MG63 (cell line): ENCODE data around the gene PIP4K2C. TPM values are rescaled to one million over a fixed set of nuclear protein-coding genes. Genes with fewer than 3 reads are reported as not detected.

Experiments used
- DNase-seq: peaks from one replicate; pipeline ENCODE4 v3.0.0-alpha.2; 2020
- H3K27me3 ChIP-seq: fragments of 250-450 bp; sonication (Bioruptor Pico); 2 replicates; pipeline ENCODE4 v1.5.1; 2020; ENCODE audit warnings: mild to moderate bottlenecking, moderate library complexity
- H3K36me3 ChIP-seq: fragments of 250-450 bp; sonication (Bioruptor Pico); 2 replicates; pipeline ENCODE4 v1.5.1; 2020; ENCODE audit warnings: mild to moderate bottlenecking, moderate library complexity
- H3K4me3 ChIP-seq: fragments of 250-450 bp; sonication (Bioruptor Pico); 2 replicates; pipeline ENCODE4 v1.5.1; 2020; ENCODE audit warnings: mild to moderate bottlenecking, moderate library complexity
- H3K9me3 ChIP-seq: fragments of 250-450 bp; sonication (Bioruptor Pico); 2 replicates; pipeline ENCODE4 v1.5.1; 2020; ENCODE audit warnings: mild to moderate bottlenecking, moderate library complexity
- total RNA-seq: library from RNA; depleted of rRNA; stranded (reverse); fragments of >200 nt; shearing (Covaris generic); gene quantifications from 2 replicates; pipeline ENCODE4 v1.2.3, GENCODE V29; 2014; ENCODE audit warnings: low replicate concordance; rRNA removed

Gene PIP4K2C
- total RNA-seq, result 16.3 and 98.3 TPM in 2 replicates

DNA sequence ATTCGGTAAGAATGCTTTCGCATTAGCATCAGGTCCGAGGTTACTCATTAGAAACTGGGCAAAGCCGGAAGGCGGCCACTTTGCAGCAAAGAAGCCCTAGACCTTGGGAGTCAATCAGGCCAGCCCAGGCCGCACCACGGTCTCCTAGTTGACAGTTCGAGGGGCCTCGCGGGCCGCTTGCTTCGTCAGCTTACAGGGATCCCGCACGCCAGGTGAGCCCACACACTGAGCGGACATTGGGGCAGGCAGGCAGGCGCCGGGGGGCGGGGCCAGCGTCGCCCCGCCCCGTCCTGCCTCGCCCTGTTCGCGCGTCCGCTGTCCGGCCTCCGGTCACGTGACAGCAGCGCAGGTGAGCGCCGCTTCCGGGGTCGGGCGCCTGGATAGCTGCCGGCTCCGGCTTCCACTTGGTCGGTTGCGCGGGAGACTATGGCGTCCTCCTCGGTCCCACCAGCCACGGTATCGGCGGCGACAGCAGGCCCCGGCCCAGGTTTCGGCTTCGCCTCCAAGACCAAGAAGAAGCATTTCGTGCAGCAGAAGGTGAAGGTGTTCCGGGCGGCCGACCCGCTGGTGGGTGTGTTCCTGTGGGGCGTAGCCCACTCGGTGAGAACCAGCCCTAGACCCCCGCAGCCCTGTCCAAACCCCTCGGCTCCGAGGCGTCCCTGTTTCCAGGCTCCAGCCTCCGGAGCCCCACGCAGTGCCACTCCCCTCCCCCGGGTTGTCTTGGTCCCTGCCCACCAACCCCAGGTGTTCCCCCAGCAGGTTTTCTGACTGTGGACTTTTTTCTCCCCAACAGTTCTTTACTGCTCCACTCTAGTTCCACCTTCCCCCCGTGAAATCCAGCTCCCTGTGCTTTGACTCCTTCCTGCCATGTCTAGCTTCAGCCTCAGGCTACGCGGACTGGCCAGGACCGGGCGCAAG, at the start of gene PIP4K2C:
Gene PIP4K2C, plus strand, starts transcription at position 329 of the 918 bp plus-strand sequence. Its CDS starts 98 bp downstream, at position 427.
- no peaks in the 10 kb centered on the region for H3K9me3 ChIP-seq
- H3K36me3 ChIP-seq, result no peaks in the 10 kb centered on the region
- no peaks in the 10 kb centered on the region; the same call in 1 of the 2 replicates for H3K27me3 ChIP-seq
- DNase-seq, result peak; percentile 66
- H3K4me3 ChIP-seq, result peak within 1 kb of the TSS; percentile 80

DNA sequence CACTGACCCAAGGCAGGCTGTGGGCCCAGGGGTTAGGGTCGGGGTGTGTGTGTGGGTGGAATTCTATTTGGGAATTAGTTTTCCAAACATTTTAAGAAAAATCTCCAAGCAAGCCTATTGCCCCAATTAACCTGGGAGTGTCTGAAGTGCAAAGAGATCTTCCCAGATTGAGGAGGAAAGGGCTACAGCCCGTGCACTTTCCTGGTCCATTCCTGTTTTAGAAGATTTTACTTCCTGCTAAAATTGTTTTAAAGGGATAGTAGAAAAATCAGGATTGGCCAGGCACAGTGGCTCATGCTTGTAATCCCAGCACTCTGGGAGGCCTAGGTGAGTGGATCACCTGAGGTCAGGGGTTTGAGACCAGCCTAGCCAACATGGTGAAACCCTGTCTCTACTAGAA, 49.3 kb upstream of the PIP4K2C start:
- H3K36me3 ChIP-seq, result peaks cover 41% of the 10 kb centered on the region
- no peak for DNase-seq
- no peak overlapping the region for H3K4me3 ChIP-seq

DNA sequence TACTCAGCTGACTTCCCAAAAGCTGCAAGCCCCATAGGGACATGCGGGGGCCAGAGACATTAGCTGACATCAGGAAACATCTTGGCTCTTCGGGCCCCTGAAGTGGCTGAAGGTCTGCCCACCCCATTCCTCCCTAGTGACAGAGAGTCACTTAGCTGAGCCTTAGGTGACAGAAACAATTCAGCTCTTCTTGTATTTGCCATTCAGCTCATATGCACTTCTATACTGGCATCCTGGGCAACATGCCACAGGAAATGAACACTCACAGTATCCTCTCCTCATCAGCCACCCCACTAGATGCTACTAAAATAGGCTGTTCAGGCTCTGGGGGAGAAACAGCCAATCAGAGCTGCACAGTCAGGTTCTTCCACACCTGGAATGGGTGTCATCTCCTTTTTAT, 47.4 kb upstream of the PIP4K2C start:
- DNase-seq, result no peak
- peaks cover 40% of the 10 kb centered on the region for H3K36me3 ChIP-seq

More for the DNA sequence above, 49.3 kb upstream of the PIP4K2C start:
- H3K9me3 ChIP-seq, result no peaks in the 10 kb centered on the region
- no peaks in the 10 kb centered on the region for H3K27me3 ChIP-seq

DNA sequence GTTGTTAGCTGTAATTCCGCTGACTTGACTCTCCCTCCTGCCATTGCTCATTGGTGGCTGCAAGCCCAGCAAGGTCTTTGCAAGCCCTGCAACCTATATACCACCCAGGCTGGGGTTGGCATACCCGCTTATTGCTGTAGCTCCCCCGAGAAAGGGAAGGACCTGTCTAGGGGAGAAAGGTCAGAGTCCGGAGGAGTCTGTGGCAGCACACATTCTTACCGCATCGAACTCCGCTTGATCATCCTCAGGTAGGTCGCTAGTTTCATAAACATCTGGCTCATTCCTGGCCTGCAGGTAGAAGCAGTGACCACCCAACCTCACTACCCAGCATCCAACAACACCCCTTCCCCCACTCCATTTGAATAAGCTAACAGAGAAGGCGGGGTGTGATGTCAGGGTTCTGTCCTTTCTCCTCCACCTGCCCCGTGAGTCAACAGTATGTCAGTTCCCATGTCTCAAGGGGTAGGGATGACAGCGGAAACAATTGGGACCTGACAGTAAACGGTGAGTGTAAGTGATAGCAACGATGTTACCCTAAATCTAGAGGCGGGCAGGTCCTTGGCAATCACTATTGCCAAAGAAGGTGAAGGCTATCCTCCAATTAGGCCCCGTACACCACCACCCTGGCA, 45.1 kb upstream of the PIP4K2C start:
- Histone ChIP-seq H3K9me3 (no peaks in the 10 kb centered on the region), H3K4me3 (peak overlapping the region; percentile 91), H3K27me3 (no peaks in the 10 kb centered on the region), H3K36me3 (peaks cover 26% of the 10 kb centered on the region)
- no peak for DNase-seq

More for the DNA sequence above, 47.4 kb upstream of the PIP4K2C start:
- Histone ChIP-seq H3K9me3 (no peaks in the 10 kb centered on the region), H3K27me3 (no peaks in the 10 kb centered on the region), H3K4me3 (no peak overlapping the region)

DNA sequence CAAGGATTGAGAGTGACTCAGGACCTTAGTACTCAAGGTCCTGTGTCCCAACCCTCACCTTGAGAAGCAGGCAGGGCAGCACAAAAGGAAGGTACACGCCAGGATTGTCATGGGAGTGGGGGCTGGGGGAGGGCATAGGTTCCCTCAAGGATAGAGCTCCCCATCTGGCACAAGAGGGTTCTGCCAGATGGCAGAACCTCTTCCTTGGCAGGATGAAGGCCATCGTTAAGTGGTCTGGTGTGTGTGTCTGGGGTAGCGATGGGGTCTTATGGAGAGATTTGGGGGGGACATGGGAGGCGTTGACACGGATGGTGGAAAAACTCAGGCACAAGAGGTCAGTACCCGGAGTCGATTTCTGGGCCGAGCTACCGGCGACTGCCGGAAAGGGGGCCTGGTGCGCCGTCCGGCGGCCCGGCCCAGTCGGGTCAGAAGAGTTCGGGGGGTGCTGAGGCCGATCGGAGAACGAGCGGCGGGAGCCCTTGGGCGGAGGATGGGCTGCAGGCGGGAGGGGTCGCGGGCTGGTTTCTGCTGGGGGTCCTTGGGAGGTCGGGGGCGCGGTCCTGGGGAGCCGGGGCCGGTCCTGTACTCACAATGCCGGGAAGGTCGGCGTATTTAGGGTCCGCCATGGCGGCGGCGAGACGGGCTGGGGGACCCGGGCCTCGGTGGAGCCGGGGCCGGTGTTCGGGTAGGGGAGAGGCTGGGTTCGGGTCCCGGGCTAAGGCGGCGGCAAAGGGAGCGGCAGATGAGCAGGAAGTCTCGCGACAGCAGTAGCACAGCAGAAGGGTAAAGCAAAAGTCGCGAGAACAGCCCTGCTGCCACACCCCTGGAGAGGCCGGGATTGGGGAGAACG, 44.3 kb upstream of the PIP4K2C start, which contains the start of gene DCTN2:
Gene DCTN2, minus strand, starts transcription at position 755 of the 850 bp plus-strand sequence. Its CDS starts 129 bp downstream, at position 626.
- Histone ChIP-seq H3K36me3 (peaks cover 25% of the 10 kb centered on the region), H3K27me3 (no peaks in the 10 kb centered on the region), H3K4me3 (peak within 1 kb of the TSS; percentile 91), H3K9me3 (no peaks in the 10 kb centered on the region)
- peak; percentile 98 for DNase-seq

DNA sequence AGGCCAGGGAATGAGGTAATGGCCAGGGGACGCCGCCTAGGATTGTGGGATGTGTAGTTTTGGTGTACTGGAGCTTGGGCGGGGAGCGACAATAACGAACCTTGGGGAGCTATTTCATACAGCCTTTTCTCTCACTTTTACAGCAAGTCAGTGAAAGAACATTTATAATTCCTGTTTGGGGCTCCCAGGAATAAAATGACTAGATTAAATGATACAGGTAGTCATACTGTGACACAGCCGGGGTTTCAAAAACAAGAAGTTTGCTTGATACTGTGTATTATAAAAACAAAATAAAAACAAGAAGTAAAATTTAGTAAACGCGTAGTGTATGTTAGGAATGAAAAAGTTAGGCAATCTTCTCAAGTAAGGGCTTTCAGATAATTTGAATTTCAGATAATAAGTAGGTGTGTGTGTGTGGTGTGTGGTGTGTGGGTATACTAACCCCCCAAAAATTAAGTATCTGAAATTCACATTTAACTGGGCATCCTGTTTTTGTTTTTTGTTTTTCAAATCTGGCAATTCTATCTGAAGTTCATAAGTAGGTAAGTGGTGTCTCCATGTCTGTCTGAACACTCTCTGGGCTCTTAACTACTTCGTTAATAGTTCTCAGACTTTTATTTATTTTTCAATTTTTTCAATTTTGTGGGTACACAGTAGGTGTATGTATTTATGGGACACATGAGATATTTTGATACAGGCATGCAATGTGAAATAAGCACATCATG, 43.5 kb upstream of the PIP4K2C start:
- peak overlapping the region; percentile 91 for H3K4me3 ChIP-seq
- H3K9me3 ChIP-seq, result no peaks in the 10 kb centered on the region
- H3K27me3 ChIP-seq, result no peaks in the 10 kb centered on the region
- H3K36me3 ChIP-seq, result peaks cover 18% of the 10 kb centered on the region
- DNase-seq, result no peak

DNA sequence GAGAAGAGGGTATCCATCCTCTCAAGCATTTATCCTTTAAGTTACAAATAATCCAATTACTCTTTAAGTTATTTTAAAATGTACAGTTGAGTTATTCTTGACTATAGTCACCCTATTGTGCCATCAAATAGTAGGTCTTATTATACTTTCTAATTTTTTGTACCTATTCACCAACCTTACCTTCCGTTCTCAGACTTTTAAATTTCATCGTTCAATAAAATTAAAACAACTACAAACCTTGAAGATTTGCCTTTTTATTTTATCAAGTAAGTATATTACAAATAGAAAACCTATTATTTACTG, 43.0 kb upstream of the PIP4K2C start:
- Histone ChIP-seq H3K36me3 (peaks cover 15% of the 10 kb centered on the region), H3K9me3 (no peaks in the 10 kb centered on the region), H3K4me3 (no peak overlapping the region), H3K27me3 (no peaks in the 10 kb centered on the region)
- no peak for DNase-seq

DNA sequence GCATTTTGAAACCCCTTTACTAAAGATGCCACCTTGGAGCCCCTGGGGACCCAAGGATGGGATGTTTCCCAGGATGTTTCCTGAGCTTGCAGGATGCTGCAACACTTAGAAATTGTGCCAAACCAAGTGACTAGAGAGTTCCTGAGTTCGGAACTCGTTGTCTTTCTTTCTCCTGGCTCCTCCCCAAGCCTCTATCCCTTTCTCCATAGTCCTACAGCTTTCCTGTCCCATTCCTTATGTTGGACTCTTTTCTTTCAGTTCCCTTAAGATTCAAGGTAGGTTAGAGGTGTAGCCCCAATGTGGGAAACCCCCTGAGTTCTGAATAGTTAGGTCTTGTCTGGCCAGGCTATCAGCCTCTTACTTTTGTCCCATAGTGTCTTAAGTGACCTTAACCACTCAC, 42.5 kb upstream of the PIP4K2C start:
- H3K9me3 ChIP-seq, result no peaks in the 10 kb centered on the region
- peaks cover 14% of the 10 kb centered on the region for H3K36me3 ChIP-seq
- H3K27me3 ChIP-seq, result no peaks in the 10 kb centered on the region
- H3K4me3 ChIP-seq, result no peak overlapping the region
- no peak for DNase-seq

DNA sequence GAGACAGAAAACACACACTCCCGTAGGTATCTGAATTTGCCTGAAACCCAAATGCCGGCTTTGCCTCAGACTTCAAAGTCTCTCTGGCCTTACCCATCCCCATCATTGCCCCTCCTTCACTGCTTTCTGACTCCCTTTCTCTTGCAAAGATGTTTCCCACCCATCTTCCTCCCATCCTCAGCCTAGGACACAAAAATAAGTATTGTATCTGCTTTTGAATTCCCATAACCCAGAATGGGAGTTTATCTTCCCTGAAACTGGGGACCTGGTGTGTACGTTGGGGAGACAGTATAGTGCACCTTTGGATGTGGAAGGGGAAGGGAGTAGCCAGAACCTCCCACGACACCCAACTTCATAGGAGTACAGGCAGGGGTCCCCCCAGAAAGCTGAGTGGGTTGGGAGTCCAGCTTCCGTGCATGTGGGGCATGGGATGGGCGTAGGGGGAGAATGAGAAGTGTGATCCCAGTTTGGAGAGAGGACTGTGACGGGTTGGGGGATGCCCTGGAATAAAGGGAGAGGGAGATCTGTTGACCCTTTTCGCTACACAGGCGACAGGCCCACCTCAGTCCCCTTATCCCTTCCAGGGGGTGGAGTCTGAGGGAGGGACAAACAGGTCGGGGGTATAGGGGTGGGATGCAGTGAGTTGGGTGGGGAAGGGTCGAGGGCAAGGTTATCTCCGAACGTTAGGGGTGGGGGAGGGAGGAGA, 41.6 kb upstream of the PIP4K2C start:
- H3K27me3 ChIP-seq, result no peaks in the 10 kb centered on the region; the same call in 1 of the 2 replicates
- H3K36me3 ChIP-seq, result peaks cover 13% of the 10 kb centered on the region
- H3K9me3 ChIP-seq, result no peaks in the 10 kb centered on the region
- no peak for DNase-seq
- no peak overlapping the region for H3K4me3 ChIP-seq

DNA sequence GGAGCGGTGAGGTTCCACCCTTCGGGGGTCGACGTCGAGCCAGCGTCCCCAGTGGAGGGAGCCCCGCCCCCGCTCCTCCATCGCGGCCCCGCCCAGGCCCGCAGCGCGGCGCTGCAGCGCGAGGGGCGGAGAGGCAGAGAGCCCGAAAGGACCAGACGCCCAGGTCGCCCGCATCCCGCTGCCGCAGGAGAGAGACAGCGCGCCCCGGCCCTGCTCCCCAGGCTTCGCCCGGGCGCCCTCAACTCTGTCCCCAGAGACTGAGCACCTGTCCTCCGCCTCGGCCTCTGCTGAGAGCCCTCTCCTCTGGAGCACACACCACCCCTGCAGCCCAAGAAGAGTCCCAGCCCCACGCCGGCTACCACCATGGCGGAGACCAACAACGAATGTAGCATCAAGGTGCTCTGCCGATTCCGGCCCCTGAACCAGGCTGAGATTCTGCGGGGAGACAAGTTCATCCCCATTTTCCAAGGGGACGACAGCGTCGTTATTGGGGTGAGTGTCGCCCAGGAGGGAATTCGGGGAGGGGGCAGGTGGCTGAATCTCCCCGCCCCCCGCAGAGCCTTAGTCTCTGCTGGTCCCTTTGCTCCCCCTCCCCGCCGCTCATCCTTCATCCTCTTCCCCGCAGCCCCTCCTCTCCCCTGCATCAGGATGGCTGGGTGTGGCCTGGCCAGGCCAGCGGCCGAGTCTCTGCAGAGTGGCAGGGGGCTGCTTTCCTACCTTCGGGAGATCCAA, 40.9 kb upstream of the PIP4K2C start, which contains the start of gene KIF5A:
Gene KIF5A, plus strand, starts transcription at position 136 of the 732 bp plus-strand sequence. Its CDS starts 228 bp downstream, at position 364.
- DNase-seq, result peak; percentile 21
- Histone ChIP-seq H3K36me3 (peaks cover 9% of the 10 kb centered on the region), H3K4me3 (no peak within 1 kb of the TSS), H3K27me3 (no peaks in the 10 kb centered on the region; the same call in 1 of the 2 replicates), H3K9me3 (no peaks in the 10 kb centered on the region)

DNA sequence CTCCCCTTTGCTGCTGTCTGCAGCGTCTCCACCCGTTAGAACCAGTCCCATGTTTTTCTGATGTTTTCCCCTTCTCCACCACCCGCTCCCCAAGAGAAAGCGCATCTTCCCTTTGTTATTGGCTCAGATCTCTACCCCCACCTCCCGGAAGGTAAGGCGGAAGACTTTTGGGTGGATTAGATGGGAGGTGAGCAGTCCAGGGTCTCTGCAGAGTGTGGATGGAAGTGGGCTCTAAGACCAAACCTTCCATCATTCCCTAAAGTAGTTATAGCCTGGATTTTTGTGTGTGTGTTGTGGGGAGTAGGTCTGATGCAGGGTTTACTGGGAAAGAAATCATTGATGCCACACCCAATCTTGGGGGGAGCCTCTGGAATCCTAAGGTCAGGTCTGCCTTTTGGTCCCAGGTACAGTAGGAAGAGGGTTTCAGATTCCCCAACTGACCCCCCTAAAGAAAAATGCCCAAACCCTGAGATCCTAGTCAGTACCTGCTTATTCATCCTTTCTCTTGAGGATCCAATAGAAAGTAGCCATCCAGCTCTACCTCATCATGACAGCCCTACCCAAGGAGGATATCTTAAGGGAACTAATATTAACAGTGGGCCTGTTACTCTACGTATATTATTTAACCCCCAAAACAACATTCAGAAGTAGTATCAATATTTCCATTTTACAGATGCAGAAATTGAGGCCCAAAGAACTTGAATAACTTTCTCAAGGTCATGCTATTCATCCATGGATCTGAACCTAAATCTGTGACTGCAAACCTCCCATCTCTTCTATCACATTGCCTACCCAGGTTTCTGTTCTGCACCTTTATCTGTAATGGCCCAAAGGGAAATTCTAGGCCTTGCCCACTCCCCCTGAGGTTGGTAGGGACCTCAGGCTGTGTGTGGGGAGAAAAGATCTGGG, 40.1 kb upstream of the PIP4K2C start:
- no peaks in the 10 kb centered on the region for H3K9me3 ChIP-seq
- 0 out of 2 replicates have a peak, but pooled peaks cover 3% of the 10 kb centered on the region for H3K36me3 ChIP-seq
- no peak for DNase-seq
- H3K27me3 ChIP-seq, result no peaks in the 10 kb centered on the region; the same call in 1 of the 2 replicates
- H3K4me3 ChIP-seq, result no peak overlapping the region

DNA sequence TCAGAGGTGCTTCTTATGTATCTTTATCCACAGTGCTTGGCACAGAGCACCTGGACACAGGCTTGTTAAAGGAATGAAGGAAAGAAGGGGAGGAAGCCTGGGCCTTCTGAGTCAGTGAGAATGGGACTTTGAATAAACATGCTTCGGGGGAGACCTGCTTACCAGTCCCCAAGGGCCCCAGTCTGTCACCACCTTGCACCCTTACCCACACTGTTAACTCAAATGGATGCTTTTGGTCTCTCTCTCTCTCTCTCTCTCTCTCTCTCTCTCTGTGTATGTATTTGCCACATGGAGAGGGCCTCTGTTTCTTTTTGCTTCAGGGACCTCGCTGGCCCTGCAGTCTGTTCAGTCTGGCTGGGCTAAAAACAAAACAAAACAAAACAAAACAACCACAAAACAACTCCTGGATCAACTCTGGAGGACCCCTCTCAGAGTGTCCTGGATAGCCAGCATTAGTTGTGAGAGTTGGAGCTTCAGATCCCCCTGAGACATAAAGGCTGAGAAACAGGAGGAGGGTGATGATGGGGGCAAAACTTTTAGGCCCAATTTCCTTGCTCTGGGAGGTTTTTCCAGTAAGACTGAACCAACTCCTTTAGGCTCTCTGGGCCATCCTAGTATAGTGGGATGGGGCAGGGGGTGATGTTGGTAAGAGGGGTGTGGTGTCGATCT, 39.2 kb upstream of the PIP4K2C start:
- Histone ChIP-seq H3K36me3 (0 out of 2 replicates have a peak, but pooled peaks cover under 1% of the 10 kb centered on the region), H3K4me3 (no peak overlapping the region), H3K9me3 (no peaks in the 10 kb centered on the region), H3K27me3 (no peaks in the 10 kb centered on the region; the same call in 1 of the 2 replicates)
- no peak for DNase-seq

DNA sequence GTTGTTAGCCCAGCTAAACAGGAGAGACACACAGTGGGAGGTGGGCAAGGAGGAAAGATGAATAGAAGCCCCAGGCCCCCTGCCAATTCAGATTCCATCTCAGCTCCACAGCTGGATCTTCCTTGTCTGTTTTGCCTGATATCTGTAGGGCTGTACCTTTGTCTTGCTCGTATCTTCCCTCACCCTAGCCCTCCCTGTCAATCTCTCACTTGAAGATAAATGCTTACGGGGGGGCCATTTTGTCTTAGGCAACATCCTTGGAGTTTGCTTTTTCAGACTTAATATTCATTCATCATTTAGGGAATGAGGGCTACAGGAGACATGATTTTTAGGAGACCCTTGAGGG, 38.7 kb upstream of the PIP4K2C start:
- H3K27me3 ChIP-seq, result no peaks in the 10 kb centered on the region; the same call in 1 of the 2 replicates
- no peaks in the 10 kb centered on the region for H3K9me3 ChIP-seq
- no peak for DNase-seq
- no peak overlapping the region for H3K4me3 ChIP-seq
- H3K36me3 ChIP-seq, result no peaks in the 10 kb centered on the region
